Tibial nerve (tissue), 3 donors: ENCODE data around the gene CRISPLD2.

Experiments used
- CTCF ChIP-seq, 5 experiments: fragments of 200-600 bp in 3 of 5; fragments of 450-650 bp in 2 of 5; sonication (generic) in 3 of 5; IDR thresholded peaks; one replicate each; pipeline ENCODE4 v1.5.1; 2016 to 2019; ENCODE audit warnings: antibody characterized with exemption in 5 of 5, mild to moderate bottlenecking in 3 of 5, moderate library complexity in 2 of 5
- POLR2A ChIP-seq, 2 donors: fragments of 450-650 bp; IDR thresholded peaks; one replicate each; pipeline ENCODE4 v1.6.1; 2017; ENCODE audit warnings: antibody characterized with exemption in 2 of 2, mild to moderate bottlenecking in 2 of 2, moderate library complexity in 2 of 2

GRCh38 chr16:84926462-84926861, 106.7 kb downstream of the CRISPLD2 start:
- no peak for TF ChIP-seq CTCF (IDR thresholded peaks at IDR 0.05)
- no peak for TF ChIP-seq POLR2A (IDR thresholded peaks at IDR 0.05)
